ENCODE results near the gene PTCD2. TPM values are rescaled to one million over a fixed set of nuclear protein-coding genes. Genes with fewer than 3 reads are reported as not detected.

Gene PTCD2
- total and polyA plus RNA-seq, 9 donors: 3.3 to 12.9 (median 7.7) TPM

- H3K36me3 ChIP-seq: no peaks in the 10 kb centered on the region
- DNase-seq: no peak
- H3K4me1 ChIP-seq (ENCODE audit: insufficient read depth): no peaks in the 10 kb centered on the region
- H3K27me3 ChIP-seq: no peaks in the 10 kb centered on the region
- H3K9me3 ChIP-seq: no peaks in the 10 kb centered on the region
- no peak for TF ChIP-seq POLR2A (IDR thresholded peaks at IDR 0.05)
- TF ChIP-seq EP300 (IDR thresholded peaks at IDR 0.05): no peak
- TF ChIP-seq, protein P1, sequence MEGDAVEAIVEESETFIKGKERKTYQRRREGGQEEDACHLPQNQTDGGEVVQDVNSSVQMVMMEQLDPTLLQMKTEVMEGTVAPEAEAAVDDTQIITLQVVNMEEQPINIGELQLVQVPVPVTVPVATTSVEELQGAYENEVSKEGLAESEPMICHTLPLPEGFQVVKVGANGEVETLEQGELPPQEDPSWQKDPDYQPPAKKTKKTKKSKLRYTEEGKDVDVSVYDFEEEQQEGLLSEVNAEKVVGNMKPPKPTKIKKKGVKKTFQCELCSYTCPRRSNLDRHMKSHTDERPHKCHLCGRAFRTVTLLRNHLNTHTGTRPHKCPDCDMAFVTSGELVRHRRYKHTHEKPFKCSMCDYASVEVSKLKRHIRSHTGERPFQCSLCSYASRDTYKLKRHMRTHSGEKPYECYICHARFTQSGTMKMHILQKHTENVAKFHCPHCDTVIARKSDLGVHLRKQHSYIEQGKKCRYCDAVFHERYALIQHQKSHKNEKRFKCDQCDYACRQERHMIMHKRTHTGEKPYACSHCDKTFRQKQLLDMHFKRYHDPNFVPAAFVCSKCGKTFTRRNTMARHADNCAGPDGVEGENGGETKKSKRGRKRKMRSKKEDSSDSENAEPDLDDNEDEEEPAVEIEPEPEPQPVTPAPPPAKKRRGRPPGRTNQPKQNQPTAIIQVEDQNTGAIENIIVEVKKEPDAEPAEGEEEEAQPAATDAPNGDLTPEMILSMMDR (IDR thresholded peaks at IDR 0.05): no peak
- H3K4me3 ChIP-seq: no peak overlapping the region
- intact Hi-C loops (cut with DNase I): no loop called here
- 93 to 97% (median 96%) methylated on average over 1 of the region's 1 CpG for WGBS, 3 donors
- H3K27ac ChIP-seq: no peak overlapping the region
Measured at GRCh38 chr5:72352616-72353015, 32.4 kb downstream of the PTCD2 start.

DNA sequence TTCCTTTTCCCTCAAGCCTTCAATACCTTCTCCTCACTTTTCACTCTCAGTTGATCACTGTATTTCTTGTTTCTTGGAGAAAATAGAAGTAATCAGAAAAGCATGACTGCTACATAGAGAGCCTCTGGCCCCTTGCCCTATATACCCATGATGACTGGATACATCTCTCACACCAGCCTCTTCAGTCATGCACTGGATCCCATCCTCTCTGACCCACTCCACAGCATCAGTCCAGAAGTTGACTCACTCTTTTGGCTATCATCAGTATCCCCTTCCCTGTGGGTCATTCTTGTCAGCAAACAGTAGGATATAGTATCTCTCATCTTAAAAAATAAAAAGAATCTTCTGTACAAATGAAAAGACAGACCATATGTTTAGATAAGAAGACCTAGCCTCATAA lies 32.9 kb downstream of the PTCD2 start:
- DNase-seq: no peak
- TF ChIP-seq, protein P1 (IDR thresholded peaks at IDR 0.05): no peak
- TF ChIP-seq EP300 (IDR thresholded peaks at IDR 0.05) (no peak), POLR2A (IDR thresholded peaks at IDR 0.05) (no peak)
- Histone ChIP-seq H3K4me3 (no peak overlapping the region), H3K9me3 (no peaks in the 10 kb centered on the region), H3K36me3 (no peaks in the 10 kb centered on the region), H3K27ac (no peak overlapping the region), H3K4me1 (ENCODE audit: insufficient read depth) (no peaks in the 10 kb centered on the region), H3K27me3 (no peaks in the 10 kb centered on the region)
- intact Hi-C loops (cut with DNase I): no loop called here

GRCh38 chr5:72355706-72356299 lies 35.6 kb downstream of the PTCD2 start:
- H3K36me3 ChIP-seq: no peaks in the 10 kb centered on the region
- WGBS, 3 donors: 80 to 83% (median 83%) methylated on average over 5 of the region's 5 CpGs
- H3K27ac ChIP-seq: no peak overlapping the region
- H3K27me3 ChIP-seq: no peaks in the 10 kb centered on the region
- intact Hi-C loops (cut with DNase I): no loop called here
- no peak for TF ChIP-seq EP300 (IDR thresholded peaks at IDR 0.05)
- TF ChIP-seq, protein P1 (IDR thresholded peaks at IDR 0.05): no peak
- no peak for TF ChIP-seq POLR2A (IDR thresholded peaks at IDR 0.05)
- DNase-seq: no peak
- no peaks in the 10 kb centered on the region for H3K4me1 ChIP-seq (ENCODE audit: insufficient read depth)
- H3K9me3 ChIP-seq: no peaks in the 10 kb centered on the region
- H3K4me3 ChIP-seq: no peak overlapping the region

DNA sequence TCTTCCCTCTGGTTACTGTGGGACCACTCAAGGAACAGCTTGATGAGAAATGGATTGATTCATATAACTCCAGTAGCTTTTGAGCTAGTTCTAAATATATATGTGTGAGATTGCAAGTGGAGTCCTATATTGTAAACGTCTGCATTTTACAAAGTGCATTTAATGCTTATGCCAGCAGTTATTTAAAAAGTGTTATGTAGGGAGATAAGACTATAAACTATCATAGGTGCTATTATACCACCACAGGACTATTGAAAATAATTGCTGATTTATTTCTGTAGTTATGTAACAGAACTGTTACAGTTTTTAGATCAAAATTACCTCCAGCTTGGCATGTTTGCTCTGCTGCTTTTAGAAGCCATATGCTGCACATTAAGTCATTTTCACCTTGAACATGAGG lies 36.2 kb downstream of the PTCD2 start:
- WGBS, 3 donors: 71 to 79% (median 74%) methylated on average over 1 of the region's 1 CpG
- no peak for DNase-seq
- no peak overlapping the region for H3K27ac ChIP-seq

More for the DNA sequence above, 36.2 kb downstream of the PTCD2 start:
- Histone ChIP-seq H3K36me3 (no peaks in the 10 kb centered on the region), H3K4me1 (ENCODE audit: insufficient read depth) (no peaks in the 10 kb centered on the region), H3K27me3 (no peaks in the 10 kb centered on the region), H3K9me3 (no peaks in the 10 kb centered on the region), H3K4me3 (no peak overlapping the region)
- TF ChIP-seq POLR2A (IDR thresholded peaks at IDR 0.05): no peak
- TF ChIP-seq, protein P1 (IDR thresholded peaks at IDR 0.05): no peak
- no peak for TF ChIP-seq EP300 (IDR thresholded peaks at IDR 0.05)
- intact Hi-C loops (cut with DNase I): no loop called here
